Measurements from ENCODE around the gene HDHD2.

HDHD2 gene

GRCh38 chr18:47179520-47179919 is 29.2 kb upstream of the HDHD2 start:
- TF ChIP-seq CTCF (IDR thresholded peaks at IDR 0.05; ENCODE audit: extremely low read depth, insufficient read depth, missing control alignments), result no peak
- DNase-seq (ENCODE audit: low spot score), result no peak
- in situ Hi-C loops (cut with MboI; ENCODE audit: low pct_unique_long_range_greater_than_20kb, low sequenced_read_pairs, unreplicated experiment), result no loop called here

GRCh38 chr18:47175898-47176575 is 25.7 kb upstream of the HDHD2 start, which contains the start of gene IER3IP1:
Gene IER3IP1, minus strand, starts transcription at chr18:47176364. Its CDS starts 87 bp downstream, at chr18:47176277.
- TF ChIP-seq CTCF (IDR thresholded peaks at IDR 0.05; ENCODE audit: extremely low read depth, insufficient read depth, missing control alignments), result no peak
- peak; percentile 91 for DNase-seq (ENCODE audit: low spot score)
- in situ Hi-C loops (cut with MboI; ENCODE audit: low pct_unique_long_range_greater_than_20kb, low sequenced_read_pairs, unreplicated experiment), result no loop called here

- in situ Hi-C loops (cut with MboI; ENCODE audit: low pct_unique_long_range_greater_than_20kb, low sequenced_read_pairs, unreplicated experiment), result no loop called here
- TF ChIP-seq CTCF (IDR thresholded peaks at IDR 0.05; ENCODE audit: extremely low read depth, insufficient read depth, missing control alignments), result no peak
- no peak for DNase-seq (ENCODE audit: low spot score)
These were observed 25.1 kb upstream of the HDHD2 start for GRCh38 chr18:47175283-47175897.

GRCh38 chr18:47174545-47175116 is 24.3 kb upstream of the HDHD2 start:
- DNase-seq (ENCODE audit: low spot score), result peak; percentile 16
- no peak for TF ChIP-seq CTCF (IDR thresholded peaks at IDR 0.05; ENCODE audit: extremely low read depth, insufficient read depth, missing control alignments)
- in situ Hi-C loops (cut with MboI; ENCODE audit: low pct_unique_long_range_greater_than_20kb, low sequenced_read_pairs, unreplicated experiment), result no loop called here

- no peak for DNase-seq (ENCODE audit: low spot score)
- TF ChIP-seq CTCF (IDR thresholded peaks at IDR 0.05; ENCODE audit: extremely low read depth, insufficient read depth, missing control alignments), result no peak
- in situ Hi-C loops (cut with MboI; ENCODE audit: low pct_unique_long_range_greater_than_20kb, low sequenced_read_pairs, unreplicated experiment), result no loop called here
These were observed 22.2 kb upstream of the HDHD2 start for GRCh38 chr18:47172476-47172875.

- TF ChIP-seq CTCF (IDR thresholded peaks at IDR 0.05; ENCODE audit: extremely low read depth, insufficient read depth, missing control alignments), result no peak
- in situ Hi-C loops (cut with MboI; ENCODE audit: low pct_unique_long_range_greater_than_20kb, low sequenced_read_pairs, unreplicated experiment), result no loop called here
- no peak for DNase-seq (ENCODE audit: low spot score)
These were observed 18.6 kb upstream of the HDHD2 start for GRCh38 chr18:47168913-47169312.
